Activated T-helper 1 cell treated with anti-CD3 and anti-CD28 coated beads, Interleukin-12 subunit alpha, Interleukin-12 subunit beta, Interleukin-2, Interleukin-4 antibody, amounts not matched to agents 30 ng/mL and 10 ng/mL and 1 ng/mL, durations not matched to agents 14 hours and 24 hours and 36 hours (primary cell): ENCODE measurements around the gene GABRB2. TPM values are rescaled to one million over a fixed set of nuclear protein-coding genes. Genes with fewer than 3 reads are reported as not detected.

Experiments
- DNase-seq: peaks from one replicate; pipeline ENCODE4 v3.0.0; 2021; ENCODE audit warnings: low spot score
- H3K27ac Mint-ChIP-seq: one replicate; pipeline ENCODE4 v1.8.0; 2021; ENCODE audit warnings: mild to moderate bottlenecking, mixed read lengths
- H3K27me3 Mint-ChIP-seq: one replicate; pipeline ENCODE4 v1.8.0; 2022; ENCODE audit warnings: mild to moderate bottlenecking, moderate library complexity, mixed read lengths; ENCODE audit not compliant: insufficient read depth
- H3K36me3 Mint-ChIP-seq: one replicate; pipeline ENCODE4 v1.8.0; 2021; ENCODE audit warnings: low read depth, mixed read lengths
- H3K4me1 Mint-ChIP-seq: one replicate; pipeline ENCODE4 v1.8.0; 2021; ENCODE audit warnings: low read depth, mixed read lengths
- H3K4me3 Mint-ChIP-seq: one replicate; pipeline ENCODE4 v1.8.0; 2021; ENCODE audit warnings: mild to moderate bottlenecking, moderate library complexity, mixed read lengths
- H3K9me3 Mint-ChIP-seq: one replicate; pipeline ENCODE4 v1.8.0; 2021; ENCODE audit warnings: mixed read lengths
- intact Hi-C: fragments of 100-400 bp; cut with micrococcal nuclease; formaldehyde crosslinking; loops from one replicate; pipeline ENCODE4 v1.15.1; 2024
- total RNA-seq: library from RNA; stranded (reverse); gene quantifications from 2 replicates; pipeline ENCODE4 v1.2.3, GENCODE V29; 2022

The GABRB2 gene
- total RNA-seq, 1 donor from 2014 or later = not detected

DNA sequence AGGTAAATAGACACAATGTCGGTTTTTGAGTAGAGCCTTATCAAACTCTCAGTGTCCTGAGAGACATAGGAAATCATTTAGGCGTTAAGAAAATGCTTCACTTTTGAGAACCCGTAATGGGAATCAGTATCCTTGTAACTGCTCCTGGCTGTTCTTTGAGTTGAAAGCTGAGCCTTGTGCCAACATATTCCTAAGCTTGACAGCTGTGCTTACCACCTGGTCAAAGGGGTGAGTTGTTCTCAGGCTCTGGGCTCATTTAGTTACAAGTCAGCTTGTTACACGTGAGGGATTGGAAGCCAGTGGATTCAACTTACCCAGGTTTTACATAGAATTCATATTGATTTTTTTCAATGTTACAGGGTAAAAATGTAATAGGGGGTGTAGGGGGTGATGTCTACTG, 145.9 kb downstream of the GABRB2 start:
- Mint-ChIP-seq H3K4me1 (no peaks in the 10 kb centered on the region), H3K27ac (no peak overlapping the region), H3K4me3 (no peak overlapping the region), H3K27me3 (no peaks in the 10 kb centered on the region), H3K9me3 (no peaks in the 10 kb centered on the region), H3K36me3 (no peaks in the 10 kb centered on the region)
- intact Hi-C loops = no loop called here
- DNase-seq = no peak

DNA sequence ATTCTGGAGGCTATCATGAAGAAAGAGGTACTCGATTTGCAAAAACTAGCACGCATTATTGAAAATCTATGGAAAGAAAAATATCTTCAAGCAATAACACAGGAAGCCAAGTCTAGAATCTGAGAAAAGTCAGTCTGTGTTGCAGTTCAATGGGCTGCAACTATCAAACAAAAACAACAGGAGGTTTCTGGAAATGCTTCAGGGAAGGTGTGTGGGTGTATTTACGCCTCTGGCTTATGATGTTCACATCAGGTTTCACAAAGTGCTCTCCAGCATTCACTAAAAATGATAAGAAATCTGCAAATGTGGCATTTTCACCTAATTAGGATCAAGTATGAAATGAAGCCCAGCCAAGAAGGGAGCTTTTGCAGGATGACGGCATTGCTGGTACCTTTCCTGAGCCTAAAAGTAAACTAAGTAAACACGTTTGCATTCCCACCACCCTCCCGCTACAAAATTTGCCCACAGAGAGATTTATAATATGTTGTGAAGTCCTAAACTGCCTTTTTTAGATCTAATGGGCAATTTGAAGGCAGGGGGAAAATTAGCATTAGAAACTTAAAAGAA, 146.4 kb downstream of the GABRB2 start:
- Mint-ChIP-seq H3K4me3 (no peak overlapping the region), H3K27ac (no peak overlapping the region), H3K36me3 (no peaks in the 10 kb centered on the region), H3K4me1 (no peaks in the 10 kb centered on the region), H3K9me3 (no peaks in the 10 kb centered on the region), H3K27me3 (no peaks in the 10 kb centered on the region)
- intact Hi-C loops = no loop called here
- DNase-seq = no peak

DNA sequence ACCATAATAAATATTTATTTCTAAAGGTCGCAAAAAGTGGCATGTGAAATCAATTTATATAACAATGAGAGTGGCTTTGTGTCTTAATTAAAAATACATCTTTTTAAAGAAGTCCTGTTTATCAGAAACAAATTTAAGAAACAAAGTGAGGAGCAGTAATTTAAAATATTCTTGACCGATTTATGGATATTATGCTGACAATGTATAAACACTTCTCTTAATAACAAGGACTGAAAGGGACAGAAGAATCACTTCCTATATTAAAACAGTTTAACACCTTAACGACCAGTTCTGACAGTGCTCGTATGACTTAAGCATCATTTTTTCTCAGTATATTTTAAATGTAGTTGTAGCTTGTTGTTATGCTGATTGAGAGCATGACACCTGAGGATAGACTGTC, 149.1 kb downstream of the GABRB2 start:
- Mint-ChIP-seq H3K27ac (no peak overlapping the region), H3K4me3 (no peak overlapping the region), H3K4me1 (no peaks in the 10 kb centered on the region), H3K9me3 (no peaks in the 10 kb centered on the region), H3K27me3 (no peaks in the 10 kb centered on the region), H3K36me3 (no peaks in the 10 kb centered on the region)
- intact Hi-C loops = no loop called here
- DNase-seq = no peak

DNA sequence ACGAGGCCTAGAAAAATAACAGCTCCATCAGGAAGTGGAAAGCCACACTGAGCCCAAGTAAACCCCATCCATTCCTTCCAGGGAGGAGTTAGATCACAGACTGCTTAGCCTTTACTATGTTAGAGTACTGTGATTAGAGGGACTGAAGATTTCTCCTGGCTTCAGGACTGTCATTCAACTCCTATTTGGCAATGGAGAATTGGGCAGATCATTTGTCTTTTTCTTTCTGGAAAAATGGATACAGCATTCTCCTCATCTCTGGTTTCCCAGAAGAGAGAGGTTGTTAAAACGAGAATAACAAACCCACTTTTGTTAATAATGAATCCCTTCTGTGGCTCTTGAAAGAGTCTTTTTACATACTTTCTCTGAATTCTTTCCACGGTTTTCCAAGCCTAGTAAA, 150.4 kb downstream of the GABRB2 start:
- no peaks in the 10 kb centered on the region for H3K36me3 Mint-ChIP-seq
- intact Hi-C loops = no loop called here
- DNase-seq = no peak
- no peak overlapping the region for H3K4me3 Mint-ChIP-seq
- no peaks in the 10 kb centered on the region for H3K27me3 Mint-ChIP-seq
- H3K4me1 Mint-ChIP-seq = no peaks in the 10 kb centered on the region
- H3K9me3 Mint-ChIP-seq = no peaks in the 10 kb centered on the region
- no peak overlapping the region for H3K27ac Mint-ChIP-seq

DNA sequence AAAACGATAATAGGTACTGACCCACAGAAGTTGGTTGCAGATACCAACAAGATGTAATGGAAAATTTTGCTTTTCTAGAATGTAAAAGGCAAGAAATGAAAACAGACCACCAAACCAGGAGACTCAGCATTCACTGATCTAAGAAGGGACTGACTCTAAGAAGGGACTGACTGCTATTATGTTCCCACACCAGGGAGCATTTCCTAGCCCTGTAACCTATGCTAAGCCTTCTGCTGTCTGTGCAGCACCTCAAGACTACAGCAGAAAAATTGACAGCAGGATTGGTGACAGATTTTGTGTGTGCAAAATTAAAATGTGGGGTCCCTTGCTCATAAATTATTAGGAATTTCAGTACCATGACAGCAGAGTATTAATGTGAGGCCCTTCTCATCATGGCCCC, 154.8 kb downstream of the GABRB2 start:
- no peak overlapping the region for H3K4me3 Mint-ChIP-seq
- no peaks in the 10 kb centered on the region for H3K36me3 Mint-ChIP-seq
- intact Hi-C loops = no loop called here
- DNase-seq = no peak
- H3K27ac Mint-ChIP-seq = no peak overlapping the region
- H3K27me3 Mint-ChIP-seq = no peaks in the 10 kb centered on the region
- no peaks in the 10 kb centered on the region for H3K9me3 Mint-ChIP-seq
- H3K4me1 Mint-ChIP-seq = no peaks in the 10 kb centered on the region

DNA sequence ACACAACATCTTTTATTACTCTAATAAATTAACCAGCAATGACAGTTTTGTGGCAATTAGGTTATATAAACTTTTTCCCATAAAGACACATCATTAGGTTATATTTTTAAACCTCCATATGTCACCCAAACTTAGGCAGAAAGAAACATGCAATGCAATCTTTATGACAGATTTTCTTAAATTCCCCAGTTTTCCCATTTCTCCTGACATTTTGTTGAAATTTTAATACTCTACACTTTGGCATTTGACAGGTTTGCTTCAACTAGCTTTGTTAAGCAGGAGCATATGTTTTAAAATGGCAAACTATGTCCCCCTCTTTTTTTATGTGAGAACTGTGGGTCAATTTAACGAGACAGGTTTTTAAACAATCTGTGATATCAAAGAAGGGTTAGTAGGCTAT, 155.5 kb downstream of the GABRB2 start:
- no peak for DNase-seq
- Mint-ChIP-seq H3K4me1 (no peaks in the 10 kb centered on the region), H3K27me3 (no peaks in the 10 kb centered on the region), H3K9me3 (no peaks in the 10 kb centered on the region), H3K4me3 (no peak overlapping the region), H3K36me3 (no peaks in the 10 kb centered on the region), H3K27ac (no peak overlapping the region)
- intact Hi-C loops = no loop called here

DNA sequence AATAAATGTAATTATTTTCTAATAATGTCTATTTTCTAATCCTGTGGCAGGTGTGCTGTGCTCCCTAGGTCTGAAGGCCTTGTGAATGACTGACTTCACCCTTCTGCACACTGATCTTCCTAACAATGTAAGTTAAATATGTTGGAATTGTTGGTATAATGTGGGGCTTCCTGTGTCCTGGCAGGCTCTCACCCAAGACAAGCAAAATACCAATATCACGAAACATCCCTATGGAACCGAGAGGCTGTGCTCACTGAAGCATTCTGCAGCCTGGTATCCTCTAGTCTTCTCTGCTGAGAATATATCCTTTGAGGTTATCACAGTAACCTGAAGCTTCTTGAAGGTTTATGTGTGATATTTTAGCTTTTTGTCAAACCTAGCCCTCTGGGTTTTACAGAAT, 159.4 kb downstream of the GABRB2 start:
- DNase-seq = no peak
- Mint-ChIP-seq H3K4me1 (no peaks in the 10 kb centered on the region), H3K27ac (no peak overlapping the region), H3K9me3 (no peaks in the 10 kb centered on the region), H3K4me3 (no peak overlapping the region), H3K27me3 (peaks cover 1% of the 10 kb centered on the region), H3K36me3 (no peaks in the 10 kb centered on the region)
- intact Hi-C loops = loop anchor here (10.0 kb wide), 1 partner anchor 952 kb away; no protein-coding TSS in a partner anchor

DNA sequence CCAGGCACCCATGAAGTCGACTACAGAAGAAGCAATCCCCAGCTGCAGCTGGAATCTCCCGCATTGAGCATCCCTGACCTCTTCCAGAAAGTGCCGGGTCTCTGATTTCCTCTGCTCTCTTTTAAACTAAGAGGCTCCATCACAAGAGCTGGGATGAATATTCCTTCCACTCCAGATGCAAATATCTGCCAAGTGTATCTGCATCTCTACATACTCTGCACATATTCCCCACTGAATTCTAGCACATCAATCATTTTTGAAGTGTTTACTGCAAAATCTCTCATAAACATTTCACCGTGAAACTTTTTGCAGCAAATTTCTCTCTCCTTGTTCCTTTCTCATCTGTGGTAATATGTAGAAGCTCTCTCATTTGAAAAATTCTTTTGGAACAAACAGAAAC, 161.5 kb downstream of the GABRB2 start:
- H3K27me3 Mint-ChIP-seq = peaks cover 1% of the 10 kb centered on the region
- no peaks in the 10 kb centered on the region for H3K9me3 Mint-ChIP-seq
- DNase-seq = no peak
- intact Hi-C loops = loop anchor here (10.0 kb wide), 1 partner anchor 950 kb away; no protein-coding TSS in a partner anchor
- no peak overlapping the region for H3K4me3 Mint-ChIP-seq
- H3K27ac Mint-ChIP-seq = no peak overlapping the region
- H3K36me3 Mint-ChIP-seq = no peaks in the 10 kb centered on the region
- H3K4me1 Mint-ChIP-seq = no peaks in the 10 kb centered on the region

DNA sequence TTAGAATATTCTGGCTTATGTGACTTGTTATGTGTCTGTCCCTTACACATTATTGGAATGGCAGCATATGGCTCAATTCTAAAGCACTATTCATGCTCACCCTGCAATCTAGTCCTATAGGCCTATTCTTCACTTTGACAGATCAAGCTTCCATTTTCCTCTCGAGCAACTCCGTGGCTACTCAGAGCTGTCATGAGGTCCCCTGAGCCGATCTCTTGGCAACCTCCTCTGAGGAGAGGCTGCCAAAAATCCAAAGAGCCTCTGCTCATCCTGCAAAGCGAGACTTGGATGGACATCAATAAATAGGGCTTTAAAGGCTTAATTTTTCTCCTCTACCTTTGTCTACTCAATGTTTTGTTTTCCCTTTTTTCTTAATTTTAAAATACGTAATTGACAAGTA, 163.8 kb downstream of the GABRB2 start:
- H3K36me3 Mint-ChIP-seq = no peaks in the 10 kb centered on the region
- H3K9me3 Mint-ChIP-seq = no peaks in the 10 kb centered on the region
- peaks cover 1% of the 10 kb centered on the region for H3K27me3 Mint-ChIP-seq
- intact Hi-C loops = loop anchor here (10.0 kb wide), 1 partner anchor 948 kb away; no protein-coding TSS in a partner anchor
- no peak for DNase-seq
- no peaks in the 10 kb centered on the region for H3K4me1 Mint-ChIP-seq
- no peak overlapping the region for H3K4me3 Mint-ChIP-seq
- no peak overlapping the region for H3K27ac Mint-ChIP-seq

DNA sequence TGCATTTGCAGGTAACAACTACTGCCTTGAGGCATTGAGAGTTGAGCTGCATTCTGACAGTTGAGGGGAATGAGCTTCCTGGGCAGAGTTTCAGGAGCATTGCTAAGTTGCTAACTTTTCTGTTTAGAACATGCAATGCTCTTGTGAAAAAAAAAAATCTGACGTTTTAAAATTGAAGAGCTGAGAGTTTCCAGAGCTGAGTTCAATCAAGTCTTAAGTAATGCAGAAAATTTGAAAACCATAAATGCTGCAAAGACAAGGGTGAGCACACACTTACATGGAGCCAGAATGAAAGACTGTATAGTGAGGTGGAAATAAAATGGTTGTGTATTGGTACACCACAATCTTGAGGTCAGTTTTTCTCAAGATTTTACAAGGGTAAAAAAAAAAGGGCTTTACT, 166.0 kb downstream of the GABRB2 start:
- no peak overlapping the region for H3K4me3 Mint-ChIP-seq
- peaks cover 1% of the 10 kb centered on the region for H3K27me3 Mint-ChIP-seq
- no peaks in the 10 kb centered on the region for H3K4me1 Mint-ChIP-seq
- no peak for DNase-seq
- H3K9me3 Mint-ChIP-seq = no peaks in the 10 kb centered on the region
- H3K27ac Mint-ChIP-seq = no peak overlapping the region
- no peaks in the 10 kb centered on the region for H3K36me3 Mint-ChIP-seq
- intact Hi-C loops = loop anchor here (10.0 kb wide), 1 partner anchor 946 kb away; no protein-coding TSS in a partner anchor

DNA sequence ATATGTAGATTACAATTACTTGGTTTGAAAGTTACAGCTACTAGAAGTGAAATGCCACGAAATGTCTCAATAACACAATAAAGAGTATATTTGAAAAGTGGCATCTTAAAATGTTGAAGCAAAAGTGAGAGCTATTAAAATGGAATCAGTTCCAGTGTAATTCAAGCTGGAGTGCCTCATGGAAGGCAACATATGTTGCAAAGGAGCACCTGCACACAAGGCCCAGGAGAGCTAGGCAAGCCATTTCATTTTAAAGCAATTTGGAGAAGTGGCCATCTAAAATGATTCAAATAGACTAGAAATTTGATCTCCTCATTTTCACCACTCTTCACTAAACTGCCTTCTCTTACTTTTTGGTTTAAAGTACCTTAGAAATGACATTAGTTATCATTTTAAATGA, 167.8 kb downstream of the GABRB2 start:
- no peaks in the 10 kb centered on the region for H3K9me3 Mint-ChIP-seq
- peaks cover 1% of the 10 kb centered on the region for H3K27me3 Mint-ChIP-seq
- DNase-seq = no peak
- intact Hi-C loops = no loop called here
- no peaks in the 10 kb centered on the region for H3K36me3 Mint-ChIP-seq
- no peak overlapping the region for H3K27ac Mint-ChIP-seq
- H3K4me1 Mint-ChIP-seq = no peaks in the 10 kb centered on the region
- no peak overlapping the region for H3K4me3 Mint-ChIP-seq

DNA sequence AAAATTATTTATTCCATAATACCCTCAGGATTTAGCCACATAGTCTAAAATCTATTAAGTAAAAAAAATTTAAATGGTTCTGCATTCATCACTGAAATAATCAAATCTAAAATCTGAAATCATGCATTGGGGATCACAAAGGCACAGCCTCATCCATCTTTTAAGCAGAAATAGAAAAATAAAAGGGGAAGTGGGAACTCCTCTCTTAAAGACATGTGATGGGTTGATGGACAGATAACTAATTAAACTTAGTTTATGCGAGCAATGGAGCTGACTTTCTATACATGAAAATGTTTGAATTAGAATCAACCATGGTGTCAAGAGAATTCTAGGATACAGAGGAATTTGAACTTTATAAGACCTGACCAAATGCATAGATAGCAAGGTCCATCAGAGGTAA, 170.5 kb downstream of the GABRB2 start:
- Mint-ChIP-seq H3K4me3 (no peak overlapping the region), H3K9me3 (no peaks in the 10 kb centered on the region), H3K4me1 (no peaks in the 10 kb centered on the region), H3K36me3 (no peaks in the 10 kb centered on the region), H3K27me3 (no peaks in the 10 kb centered on the region), H3K27ac (no peak overlapping the region)
- no peak for DNase-seq
- intact Hi-C loops = no loop called here

DNA sequence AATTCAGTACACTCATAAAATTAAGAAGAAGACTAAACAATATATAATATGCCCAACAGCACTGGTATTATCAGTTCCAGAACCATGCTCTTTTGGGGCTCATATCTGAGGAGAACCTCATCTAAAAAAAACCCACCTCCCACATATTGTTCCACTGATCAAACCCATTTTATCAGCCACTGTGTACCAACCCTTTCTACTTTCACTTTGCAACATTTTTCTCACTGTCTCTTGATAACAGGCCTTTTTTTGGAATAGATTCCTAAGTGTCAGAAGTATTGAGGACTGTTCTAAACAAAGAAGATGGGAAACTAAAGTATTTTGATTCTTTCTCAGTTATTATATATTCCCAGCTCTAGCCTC, 173.2 kb downstream of the GABRB2 start:
- intact Hi-C loops = no loop called here
- DNase-seq = no peak
- Mint-ChIP-seq H3K27me3 (no peaks in the 10 kb centered on the region), H3K27ac (no peak overlapping the region), H3K4me1 (no peaks in the 10 kb centered on the region), H3K36me3 (no peaks in the 10 kb centered on the region), H3K4me3 (no peak overlapping the region), H3K9me3 (no peaks in the 10 kb centered on the region)

DNA sequence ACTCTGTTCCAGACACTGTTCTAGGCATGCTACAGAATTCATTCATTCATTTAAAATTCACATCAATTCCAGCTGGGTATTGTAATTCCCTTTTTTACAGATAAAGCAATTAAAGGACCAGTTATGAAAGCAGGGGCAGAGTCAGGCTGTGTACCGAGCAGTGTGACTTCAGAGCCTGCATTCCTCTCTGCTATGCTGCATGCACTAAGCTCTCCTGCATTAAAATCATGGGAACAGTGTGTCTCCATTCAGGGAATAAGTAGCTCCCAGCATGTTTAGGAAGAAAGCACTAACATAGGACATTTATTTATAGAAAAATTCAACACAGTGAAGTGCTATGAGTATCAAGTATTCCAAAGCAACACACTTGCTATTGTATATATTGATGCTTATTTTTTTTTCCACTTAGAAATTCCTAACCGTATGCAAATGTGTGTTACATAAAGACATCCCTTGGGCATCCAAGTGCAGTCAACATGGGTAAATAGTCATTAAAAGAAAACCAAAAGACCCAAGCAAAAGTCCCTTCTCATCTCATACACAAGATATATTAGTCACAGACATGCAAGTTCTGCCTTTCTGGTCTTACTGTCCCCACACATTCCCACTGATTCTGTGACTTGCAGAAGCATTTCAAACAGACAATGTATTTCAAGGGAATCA, 173.7 kb downstream of the GABRB2 start:
- H3K36me3 Mint-ChIP-seq = no peaks in the 10 kb centered on the region
- H3K4me1 Mint-ChIP-seq = no peaks in the 10 kb centered on the region
- DNase-seq = no peak
- intact Hi-C loops = no loop called here
- no peaks in the 10 kb centered on the region for H3K9me3 Mint-ChIP-seq
- H3K4me3 Mint-ChIP-seq = no peak overlapping the region
- no peak overlapping the region for H3K27ac Mint-ChIP-seq
- no peaks in the 10 kb centered on the region for H3K27me3 Mint-ChIP-seq
